ENCODE measurements around the gene SLC43A3. TPM values are rescaled to one million over a fixed set of nuclear protein-coding genes. Genes with fewer than 3 reads are reported as not detected.

SLC43A3 gene
- total and polyA plus RNA-seq, 5 donors: 20.7 to 37.0 (median 27.9) TPM

GRCh38 chr11:57427727-57428082 is 784 bp upstream of the SLC43A3 start:
- peak; percentile 77 to 91 (median 86) for DNase-seq

GRCh38 chr11:57426439-57426928 is 437 bp downstream of the SLC43A3 start:
- Histone ChIP-seq H3K27ac (ENCODE audit: low read length) (peak overlapping the region; percentile 97), H3K9me3 (ENCODE audit: control insufficient read depth, low read length) (no peaks in the 10 kb centered on the region), H3K4me3 (ENCODE audit: low read length) (peak overlapping the region; percentile 75), H3K27me3 (ENCODE audit: control insufficient read depth, insufficient read depth) (no peaks in the 10 kb centered on the region), H3K4me1 (ENCODE audit: control insufficient read depth, insufficient read depth, low read length) (peaks cover 35% of the 10 kb centered on the region)
- ATAC-seq: no peak
- DNase-seq: no peak
- WGBS: 18% methylated on average over 16 of the region's 16 CpGs
- intact Hi-C loops (cut with DNase I): no loop called here

More at GRCh38 chr11:57427727-57428082, 784 bp upstream of the SLC43A3 start:
- Histone ChIP-seq H3K27ac (ENCODE audit: low read length) (peak overlapping the region; percentile 97), H3K4me1 (ENCODE audit: control insufficient read depth, insufficient read depth, low read length) (peaks cover 35% of the 10 kb centered on the region), H3K4me3 (ENCODE audit: low read length) (no peak overlapping the region), H3K27me3 (ENCODE audit: control insufficient read depth, insufficient read depth) (no peaks in the 10 kb centered on the region), H3K9me3 (ENCODE audit: control insufficient read depth, low read length) (no peaks in the 10 kb centered on the region)
- WGBS: 36% methylated on average over 8 of the region's 8 CpGs
- intact Hi-C loops (cut with DNase I): no loop called here
- ATAC-seq: peak; percentile 15 to 43

GRCh38 chr11:57425565-57426438 is 1.1 kb downstream of the SLC43A3 start:
- no peaks in the 10 kb centered on the region for H3K27me3 ChIP-seq (ENCODE audit: control insufficient read depth, insufficient read depth)
- H3K4me3 ChIP-seq (ENCODE audit: low read length): peak overlapping the region; percentile 75
- ATAC-seq: peak; percentile 53 to 58
- WGBS: 26% methylated on average over 15 of the region's 15 CpGs
- H3K27ac ChIP-seq (ENCODE audit: low read length): peak overlapping the region; percentile 97
- peak; percentile 79 to 89 (median 89) for DNase-seq
- intact Hi-C loops (cut with DNase I): no loop called here
- no peaks in the 10 kb centered on the region for H3K9me3 ChIP-seq (ENCODE audit: control insufficient read depth, low read length)
- H3K4me1 ChIP-seq (ENCODE audit: control insufficient read depth, insufficient read depth, low read length): peaks cover 35% of the 10 kb centered on the region

- Histone ChIP-seq H3K27me3 (ENCODE audit: control insufficient read depth, insufficient read depth) (no peaks in the 10 kb centered on the region), H3K27ac (ENCODE audit: low read length) (peak overlapping the region; percentile 97), H3K4me3 (ENCODE audit: low read length) (no peak overlapping the region), H3K4me1 (ENCODE audit: control insufficient read depth, insufficient read depth, low read length) (peaks cover 35% of the 10 kb centered on the region), H3K9me3 (ENCODE audit: control insufficient read depth, low read length) (no peaks in the 10 kb centered on the region)
- ATAC-seq (peak; percentile 63 to 88), DNase-seq (peak; percentile 81 to 82 (median 82))
- intact Hi-C loops (cut with DNase I): no loop called here
- 33% methylated on average over 15 of the region's 15 CpGs for WGBS
Measured at GRCh38 chr11:57424792-57425564, 1.9 kb downstream of the SLC43A3 start.

GRCh38 chr11:57424137-57424791 is 2.7 kb downstream of the SLC43A3 start:
- Histone ChIP-seq H3K9me3 (ENCODE audit: control insufficient read depth, low read length) (no peaks in the 10 kb centered on the region), H3K4me1 (ENCODE audit: control insufficient read depth, insufficient read depth, low read length) (peaks cover 32% of the 10 kb centered on the region), H3K27me3 (ENCODE audit: control insufficient read depth, insufficient read depth) (no peaks in the 10 kb centered on the region), H3K27ac (ENCODE audit: low read length) (peak overlapping the region; percentile 97), H3K4me3 (ENCODE audit: low read length) (no peak overlapping the region)
- ATAC-seq (no peak), DNase-seq (no peak)
- WGBS: 73% methylated on average over 9 of the region's 9 CpGs
- intact Hi-C loops (cut with DNase I): no loop called here

GRCh38 chr11:57422669-57423068 is 4.3 kb downstream of the SLC43A3 start:
- Histone ChIP-seq H3K4me3 (ENCODE audit: low read length) (no peak overlapping the region), H3K27ac (ENCODE audit: low read length) (no peak overlapping the region), H3K27me3 (ENCODE audit: control insufficient read depth, insufficient read depth) (no peaks in the 10 kb centered on the region), H3K4me1 (ENCODE audit: control insufficient read depth, insufficient read depth, low read length) (peaks cover 29% of the 10 kb centered on the region), H3K9me3 (ENCODE audit: control insufficient read depth, low read length) (no peaks in the 10 kb centered on the region)
- DNase-seq (no peak), ATAC-seq (no peak)
- 92% methylated on average over 4 of the region's 4 CpGs for WGBS
- intact Hi-C loops (cut with DNase I): no loop called here

GRCh38 chr11:57421805-57422204 is 5.1 kb downstream of the SLC43A3 start:
- H3K9me3 ChIP-seq (ENCODE audit: control insufficient read depth, low read length): no peaks in the 10 kb centered on the region
- no peak for DNase-seq
- no peak overlapping the region for H3K4me3 ChIP-seq (ENCODE audit: low read length)
- H3K27me3 ChIP-seq (ENCODE audit: control insufficient read depth, insufficient read depth): no peaks in the 10 kb centered on the region
- H3K4me1 ChIP-seq (ENCODE audit: control insufficient read depth, insufficient read depth, low read length): peaks cover 28% of the 10 kb centered on the region
- intact Hi-C loops (cut with DNase I): no loop called here
- no peak overlapping the region for H3K27ac ChIP-seq (ENCODE audit: low read length)
- ATAC-seq: no peak

GRCh38 chr11:57421066-57421465 is 5.9 kb downstream of the SLC43A3 start:
- ATAC-seq (no peak), DNase-seq (no peak)
- H3K4me3 ChIP-seq (ENCODE audit: low read length): no peak overlapping the region
- H3K9me3 ChIP-seq (ENCODE audit: control insufficient read depth, low read length): no peaks in the 10 kb centered on the region
- no peaks in the 10 kb centered on the region for H3K27me3 ChIP-seq (ENCODE audit: control insufficient read depth, insufficient read depth)
- intact Hi-C loops (cut with DNase I): no loop called here
- WGBS: 93% methylated on average over 4 of the region's 4 CpGs
- H3K4me1 ChIP-seq (ENCODE audit: control insufficient read depth, insufficient read depth, low read length): peaks cover 22% of the 10 kb centered on the region
- no peak overlapping the region for H3K27ac ChIP-seq (ENCODE audit: low read length)

- no peak overlapping the region for H3K27ac ChIP-seq (ENCODE audit: low read length)
- no peaks in the 10 kb centered on the region for H3K9me3 ChIP-seq (ENCODE audit: control insufficient read depth, low read length)
- 85% methylated on average over 3 of the region's 3 CpGs for WGBS
- no peak for ATAC-seq
- no peaks in the 10 kb centered on the region for H3K27me3 ChIP-seq (ENCODE audit: control insufficient read depth, insufficient read depth)
- no peak for DNase-seq
- peaks cover 5% of the 10 kb centered on the region for H3K4me1 ChIP-seq (ENCODE audit: control insufficient read depth, insufficient read depth, low read length)
- no peak overlapping the region for H3K4me3 ChIP-seq (ENCODE audit: low read length)
- intact Hi-C loops (cut with DNase I): no loop called here
Measured at GRCh38 chr11:57419146-57419545, 7.8 kb downstream of the SLC43A3 start.

- intact Hi-C loops (cut with DNase I): no loop called here
- no peak overlapping the region for H3K4me3 ChIP-seq (ENCODE audit: low read length)
- no peak for ATAC-seq
Measured at GRCh38 chr11:57418131-57418530, 8.8 kb downstream of the SLC43A3 start.

GRCh38 chr11:57417056-57417455 is 9.9 kb downstream of the SLC43A3 start:
- ATAC-seq (peak in 1 of 2 donors; percentile 53), DNase-seq (peak in 2 of 3 donors; percentile 58 to 76)
- H3K9me3 ChIP-seq (ENCODE audit: control insufficient read depth, low read length): no peaks in the 10 kb centered on the region
- WGBS: 62% methylated on average over 4 of the region's 4 CpGs
- H3K4me1 ChIP-seq (ENCODE audit: control insufficient read depth, insufficient read depth, low read length): no peaks in the 10 kb centered on the region
- H3K4me3 ChIP-seq (ENCODE audit: low read length): no peak overlapping the region
- intact Hi-C loops (cut with DNase I): no loop called here
- no peaks in the 10 kb centered on the region for H3K27me3 ChIP-seq (ENCODE audit: control insufficient read depth, insufficient read depth)
- no peak overlapping the region for H3K27ac ChIP-seq (ENCODE audit: low read length)

More at GRCh38 chr11:57418131-57418530, 8.8 kb downstream of the SLC43A3 start:
- Histone ChIP-seq H3K27ac (ENCODE audit: low read length) (no peak overlapping the region), H3K4me1 (ENCODE audit: control insufficient read depth, insufficient read depth, low read length) (no peaks in the 10 kb centered on the region), H3K9me3 (ENCODE audit: control insufficient read depth, low read length) (no peaks in the 10 kb centered on the region), H3K27me3 (ENCODE audit: control insufficient read depth, insufficient read depth) (no peaks in the 10 kb centered on the region)
- no peak for DNase-seq
